AG04449 (cell line): ENCODE measurements around the gene CMTM3.

Experiments
- CTCF ChIA-PET: fragments of 350-600 bp; formaldehyde crosslinking; extraction: SDS; loops from one replicate; lab custom pipeline; 2021; ENCODE audit warnings: antibody characterized with exemption; lab: Yijun Ruan, JAX
- POLR2A ChIA-PET: fragments of 400-600, 350-600 bp; formaldehyde crosslinking; extraction: SDS; loops from one replicate; lab custom pipeline; 2020; ENCODE audit warnings: antibody characterized with exemption, inconsistent platforms; lab: Yijun Ruan, JAX
- DNase-seq: peaks from one replicate; pipeline ENCODE4 v3.0.0-alpha.2; 2010; ENCODE audit warnings: low read depth, low spot score
- H3K4me3 ChIP-seq: 2 replicates; pipeline ENCODE4 v1.5.1; 2011; ENCODE audit warnings: low read depth, mild to moderate bottlenecking, control low read depth, low read length
- CTCF ChIP-seq: IDR thresholded peaks from one replicate; pipeline ENCODE4 v1.5.1; 2011; ENCODE audit warnings: mild to moderate bottlenecking, moderate library complexity, low read length, control low read depth, inconsistent platforms; ENCODE audit not compliant: insufficient read depth; ENCODE audit errors: missing control alignments

The CMTM3 gene

GRCh38 chr16:66662445-66663194 is 58.1 kb downstream of the CMTM3 start:
- peak; percentile 51 for TF ChIP-seq CTCF
- DNase-seq: no peak
- ChIA-PET CTCF (interaction anchor here (0.7 to 6.5 kb wide), 32 partner anchors 9 to 257 kb away, joined by 3 to 146 read pairs (median 6); partner anchors contain the start of genes CMTM4, DYNC1LI2 and NAE1), POLR2A (interaction anchor here (0.6 to 1.5 kb wide), 2 partner anchors 78 to 79 kb away, joined by 3 read pairs; no protein-coding TSS in a partner anchor)
- H3K4me3 ChIP-seq: no peak overlapping the region
